ENCODE measurements around the gene SLC22A17. TPM values are rescaled to one million over a fixed set of nuclear protein-coding genes. Genes with fewer than 3 reads are reported as not detected.
"Not testable (repeated sequence)": the region's sequence is repeated elsewhere in the genome, so short reads cannot be mapped to it uniquely, and the experiment has no call there.

The SLC22A17 gene
- total RNA-seq, 1 donor from 2014 or later = 12.1 TPM

- Histone ChIP-seq H3K36me3 (no peaks in the 10 kb centered on the region), H3K4me1 (no peaks in the 10 kb centered on the region), H3K9me3 (no peaks in the 10 kb centered on the region), H3K4me3 (no peak overlapping the region), H3K27ac (no peak overlapping the region), H3K27me3 (no peaks in the 10 kb centered on the region)
- ATAC-seq = no peak
- TF ChIP-seq CTCF (IDR thresholded peaks at IDR 0.05) = no peak
- DNase-seq = no peak
- intact Hi-C loops (cut with DNase I) = no loop called here
These were observed 35.5 kb upstream of the SLC22A17 start for GRCh38 chr14:23387916-23388882.

GRCh38 chr14:23386999-23387398 lies 34.3 kb upstream of the SLC22A17 start:
- Histone ChIP-seq H3K36me3 (no peaks in the 10 kb centered on the region), H3K27me3 (no peaks in the 10 kb centered on the region), H3K4me3 (no peak overlapping the region), H3K27ac (no peak overlapping the region), H3K9me3 (no peaks in the 10 kb centered on the region), H3K4me1 (no peaks in the 10 kb centered on the region)
- DNase-seq (no peak), ATAC-seq (no peak)
- intact Hi-C loops (cut with DNase I) = no loop called here
- TF ChIP-seq CTCF (IDR thresholded peaks at IDR 0.05) = no peak

GRCh38 chr14:23386266-23386657 lies 33.6 kb upstream of the SLC22A17 start:
- H3K27me3 ChIP-seq; H3K9me3 ChIP-seq; intact Hi-C loops (cut with DNase I); DNase-seq; H3K27ac ChIP-seq; H3K4me3 ChIP-seq; ATAC-seq; H3K36me3 ChIP-seq; H3K4me1 ChIP-seq: not testable (repeated sequence)

- DNase-seq = no peak
- ATAC-seq = no peak
- no peaks in the 10 kb centered on the region for H3K9me3 ChIP-seq
- no peaks in the 10 kb centered on the region for H3K27me3 ChIP-seq
- no peak overlapping the region for H3K27ac ChIP-seq
- no peak for TF ChIP-seq CTCF (IDR thresholded peaks at IDR 0.05)
- intact Hi-C loops (cut with DNase I) = no loop called here
- H3K36me3 ChIP-seq = no peaks in the 10 kb centered on the region
- no peak overlapping the region for H3K4me3 ChIP-seq
- H3K4me1 ChIP-seq = no peaks in the 10 kb centered on the region
These were observed 33.1 kb upstream of the SLC22A17 start for GRCh38 chr14:23385642-23386265.

- no peaks in the 10 kb centered on the region for H3K9me3 ChIP-seq
- DNase-seq (no peak), ATAC-seq (no peak)
- no peak overlapping the region for H3K27ac ChIP-seq
- H3K36me3 ChIP-seq = no peaks in the 10 kb centered on the region
- TF ChIP-seq CTCF (IDR thresholded peaks at IDR 0.05) = no peak
- intact Hi-C loops (cut with DNase I) = no loop called here
- no peaks in the 10 kb centered on the region for H3K27me3 ChIP-seq
- H3K4me1 ChIP-seq = no peaks in the 10 kb centered on the region
- no peak overlapping the region for H3K4me3 ChIP-seq
These were observed 32.6 kb upstream of the SLC22A17 start for GRCh38 chr14:23385244-23385641.
